GM12878 (cell line): ENCODE results near the gene EHBP1L1. TPM values are rescaled to one million over a fixed set of nuclear protein-coding genes. Genes with fewer than 3 reads are reported as not detected.

Experiments used
- CBFB ChIP-seq: IDR thresholded peaks from 2 replicates; pipeline ENCODE4 v1.6.1; 2016; ENCODE audit warnings: antibody characterized with exemption, low read depth
- CREB1 ChIP-seq: IDR thresholded peaks from 2 replicates; pipeline ENCODE4 v1.6.1; 2012; ENCODE audit warnings: low read depth, mild to moderate bottlenecking, inconsistent platforms
- CREM ChIP-seq: IDR thresholded peaks from 2 replicates; pipeline ENCODE4 v1.6.1; 2014; ENCODE audit warnings: antibody characterized with exemption, low read depth
- EGR1 ChIP-seq, 2 experiments: IDR thresholded peaks; 1 replicate in 1 of 2; 2 replicates in 1 of 2; pipeline ENCODE4 v1.6.1; 2011 to 2012; ENCODE audit warnings: low read depth in 2 of 2, low read length in 2 of 2, borderline replicate concordance in 1 of 2, mild to moderate bottlenecking in 1 of 2, moderate library complexity in 1 of 2
- HDGF ChIP-seq: fragments of 450-650 bp; IDR thresholded peaks from 2 replicates; pipeline ENCODE4 v1.6.1; 2016; ENCODE audit warnings: antibody characterized with exemption
- JUND ChIP-seq: IDR thresholded peaks from 2 replicates; pipeline ENCODE4 v1.6.1; 2012; ENCODE audit warnings: low read depth, mild to moderate bottlenecking, low read length, improper control_type of control experiment, moderate library complexity
- KAT2A ChIP-seq: conservative IDR thresholded peaks from 2 replicates; pipeline ENCODE4 v1.6.1; 2011; ENCODE audit warnings: low read depth, low read length; ENCODE audit not compliant: control insufficient read depth
- MTA2 ChIP-seq: fragments of 450-650 bp; IDR thresholded peaks from 2 replicates; pipeline ENCODE4 v1.6.1; 2016; ENCODE audit warnings: low read depth, mild to moderate bottlenecking, moderate library complexity
- MYB ChIP-seq: fragments of 150-350 bp; IDR thresholded peaks from 2 replicates; pipeline ENCODE4 v1.6.1; 2014; ENCODE audit warnings: mild to moderate bottlenecking, low read depth, low read length, borderline replicate concordance
- RUNX3 ChIP-seq: IDR thresholded peaks from 2 replicates; pipeline ENCODE4 v1.6.1; 2012; ENCODE audit warnings: low read length, inconsistent platforms
- SIN3A ChIP-seq: IDR thresholded peaks from 2 replicates; pipeline ENCODE4 v1.6.1; 2012; ENCODE audit warnings: low read depth, low read length, improper control_type of control experiment
- SMC3 ChIP-seq: IDR thresholded peaks from 2 replicates; pipeline ENCODE4 v1.6.1; 2011; ENCODE audit warnings: low read length, improper control_type of control experiment, borderline replicate concordance
- SP1 ChIP-seq: IDR thresholded peaks from one replicate; pipeline ENCODE4 v1.6.1; 2011; ENCODE audit warnings: low read depth, low read length
- SREBF2 ChIP-seq: IDR thresholded peaks from 2 replicates; pipeline ENCODE4 v1.6.1; 2012; ENCODE audit warnings: mild to moderate bottlenecking, low read length
- TAF1 ChIP-seq: IDR thresholded peaks from 2 replicates; pipeline ENCODE4 v1.6.1; 2011; ENCODE audit warnings: mild to moderate bottlenecking, low read depth, low read length, borderline replicate concordance
- TBL1XR1 ChIP-seq: IDR thresholded peaks from 2 replicates; pipeline ENCODE4 v1.6.1; 2012; ENCODE audit warnings: low read depth, low read length, improper control_type of control experiment
- TCF12 ChIP-seq: IDR thresholded peaks from 2 replicates; pipeline ENCODE4 v1.6.1; 2011; ENCODE audit warnings: low read depth, mild to moderate bottlenecking, low read length
- YY1 ChIP-seq: IDR thresholded peaks from 2 replicates; pipeline ENCODE4 v1.6.1; 2011; ENCODE audit warnings: low read depth, mild to moderate bottlenecking, low read length
- polyA plus RNA-seq, 11 experiments: library from polyadenylated mRNA; depleted of rRNA in 4 of 11; unstranded in 6 of 11; stranded (reverse) in 5 of 11; fragments of >200 nt; fragmentation: Nextera tagmentation in 4 of 11; fragmentation: Illumina TruSeq in 1 of 11; extraction: Ambion mirVana in 4 of 11; extraction: Trizol in 1 of 11; gene quantifications; 1 replicate in 1 of 11; 2 replicates in 10 of 11; pipeline versions ENCODE4 v1.2.1 to v1.2.3, GENCODE V29; 2011 to 2016; ENCODE audit warnings: inconsistent platforms in 2 of 11, missing spikeins in 2 of 11, low read depth in 1 of 11
- total RNA-seq, 4 experiments: library from RNA; depleted of rRNA in 3 of 4; stranded (reverse); fragments of >200 nt in 3 of 4; fragmentation: Illumina TruSeq in 1 of 4; extraction: Trizol in 1 of 4; gene quantifications; 2 replicates each; pipeline versions ENCODE4 v1.2.1 to v1.2.3, GENCODE V29; 2013 to 2021
- TF ChIP-seq, protein P1 (sequence below): fragments of 450-650 bp; IDR thresholded peaks from 2 replicates; pipeline ENCODE4 v1.6.1; 2016; ENCODE audit warnings: mild to moderate bottlenecking
- TF ChIP-seq, protein P2 (sequence below): fragments of 450-650 bp; IDR thresholded peaks from 2 replicates; pipeline ENCODE4 v1.6.1; 2017; ENCODE audit warnings: low read depth, mild to moderate bottlenecking, moderate library complexity
- TF ChIP-seq, protein P3 (sequence below): fragments of 450-650 bp; IDR thresholded peaks from 2 replicates; pipeline ENCODE4 v1.6.1; 2016; ENCODE audit warnings: mild to moderate bottlenecking, moderate library complexity, borderline replicate concordance

EHBP1L1 gene
- total and polyA plus RNA-seq, 10 of the 15 experiments (the other 5 are each of a cell fraction or from before 2014, with no cell fraction given) = 0.06 to 99.4 (median 32.7) TPM

DNA sequence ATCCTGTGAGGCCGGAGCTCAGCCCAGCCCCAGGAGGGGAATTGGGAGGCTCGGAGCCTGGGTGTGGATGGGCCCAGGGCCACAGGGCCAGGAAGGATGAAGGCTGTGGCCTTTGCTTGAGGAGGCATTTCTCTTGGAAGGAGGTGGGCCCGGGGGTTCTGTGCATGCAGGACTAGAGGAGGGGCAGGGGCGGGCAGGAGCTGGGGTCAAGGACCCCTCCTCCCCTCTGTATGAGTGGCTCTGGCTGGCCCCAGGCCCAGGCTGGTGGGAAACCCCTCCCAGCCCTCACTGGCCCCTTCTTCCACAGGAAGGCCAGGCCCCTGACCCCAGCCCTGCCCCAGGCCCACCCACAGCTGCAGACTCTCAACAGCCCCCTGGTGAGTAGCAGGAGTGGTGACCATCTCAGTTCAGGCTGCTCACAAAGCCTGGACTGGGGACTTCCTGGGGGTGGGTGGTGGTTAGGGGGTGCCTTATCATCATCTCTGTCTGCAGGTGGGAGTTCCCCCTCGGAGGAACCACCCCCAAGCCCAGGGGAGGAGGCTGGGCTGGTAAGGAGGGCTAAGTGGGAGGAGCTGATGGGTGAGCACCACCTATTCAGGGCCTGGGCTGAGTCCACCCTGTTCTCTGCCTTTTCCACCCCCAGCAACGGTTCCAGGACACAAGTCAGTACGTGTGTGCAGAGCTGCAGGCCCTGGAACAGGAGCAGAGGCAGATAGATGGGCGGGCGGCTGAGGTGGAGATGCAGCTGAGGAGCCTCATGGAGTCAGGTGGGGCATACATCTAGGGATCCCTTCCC is 13.8 kb downstream of the EHBP1L1 start (continued):
- TF ChIP-seq, protein P1, sequence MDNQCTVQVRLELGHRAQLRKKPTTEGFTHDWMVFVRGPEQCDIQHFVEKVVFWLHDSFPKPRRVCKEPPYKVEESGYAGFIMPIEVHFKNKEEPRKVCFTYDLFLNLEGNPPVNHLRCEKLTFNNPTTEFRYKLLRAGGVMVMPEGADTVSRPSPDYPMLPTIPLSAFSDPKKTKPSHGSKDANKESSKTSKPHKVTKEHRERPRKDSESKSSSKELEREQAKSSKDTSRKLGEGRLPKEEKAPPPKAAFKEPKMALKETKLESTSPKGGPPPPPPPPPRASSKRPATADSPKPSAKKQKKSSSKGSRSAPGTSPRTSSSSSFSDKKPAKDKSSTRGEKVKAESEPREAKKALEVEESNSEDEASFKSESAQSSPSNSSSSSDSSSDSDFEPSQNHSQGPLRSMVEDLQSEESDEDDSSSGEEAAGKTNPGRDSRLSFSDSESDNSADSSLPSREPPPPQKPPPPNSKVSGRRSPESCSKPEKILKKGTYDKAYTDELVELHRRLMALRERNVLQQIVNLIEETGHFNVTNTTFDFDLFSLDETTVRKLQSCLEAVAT = 0 out of 2 replicates have a peak, but pooled peaks have one; percentile 15
- TF ChIP-seq SIN3A = 0 out of 2 replicates have a peak, but pooled peaks have one; percentile 35
- peak; percentile 61; the same call in 1 of the 2 replicates for TF ChIP-seq CREM
- TF ChIP-seq EGR1 (IDR thresholded peaks at IDR 0.05; ENCODE audit: borderline replicate concordance in 1 of 2, low read depth in 2 of 2, low read length in 2 of 2) = peak in 1 of 2 experiments; percentile 67; a peak in 1 of 3 replicates
- no peak for TF ChIP-seq SREBF2
- TF ChIP-seq, protein P2, sequence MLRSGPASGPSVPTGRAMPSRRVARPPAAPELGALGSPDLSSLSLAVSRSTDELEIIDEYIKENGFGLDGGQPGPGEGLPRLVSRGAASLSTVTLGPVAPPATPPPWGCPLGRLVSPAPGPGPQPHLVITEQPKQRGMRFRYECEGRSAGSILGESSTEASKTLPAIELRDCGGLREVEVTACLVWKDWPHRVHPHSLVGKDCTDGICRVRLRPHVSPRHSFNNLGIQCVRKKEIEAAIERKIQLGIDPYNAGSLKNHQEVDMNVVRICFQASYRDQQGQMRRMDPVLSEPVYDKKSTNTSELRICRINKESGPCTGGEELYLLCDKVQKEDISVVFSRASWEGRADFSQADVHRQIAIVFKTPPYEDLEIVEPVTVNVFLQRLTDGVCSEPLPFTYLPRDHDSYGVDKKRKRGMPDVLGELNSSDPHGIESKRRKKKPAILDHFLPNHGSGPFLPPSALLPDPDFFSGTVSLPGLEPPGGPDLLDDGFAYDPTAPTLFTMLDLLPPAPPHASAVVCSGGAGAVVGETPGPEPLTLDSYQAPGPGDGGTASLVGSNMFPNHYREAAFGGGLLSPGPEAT = 0 out of 2 replicates have a peak, but pooled peaks have one; percentile 20
- peak; percentile 76; the same call in 1 of the 2 replicates for TF ChIP-seq CBFB
- 0 out of 2 replicates have a peak, but pooled peaks have one; percentile 39 for TF ChIP-seq YY1
- no peak for TF ChIP-seq TAF1
- TF ChIP-seq TCF12 = 0 out of 2 replicates have a peak, but pooled peaks have one; percentile 24
- peak; percentile 27; the same call in 1 of the 2 replicates for TF ChIP-seq MTA2
- peak; percentile 64 for TF ChIP-seq SP1
- TF ChIP-seq JUND = 0 out of 2 replicates have a peak, but pooled peaks have one; percentile 10
- TF ChIP-seq, protein P3, sequence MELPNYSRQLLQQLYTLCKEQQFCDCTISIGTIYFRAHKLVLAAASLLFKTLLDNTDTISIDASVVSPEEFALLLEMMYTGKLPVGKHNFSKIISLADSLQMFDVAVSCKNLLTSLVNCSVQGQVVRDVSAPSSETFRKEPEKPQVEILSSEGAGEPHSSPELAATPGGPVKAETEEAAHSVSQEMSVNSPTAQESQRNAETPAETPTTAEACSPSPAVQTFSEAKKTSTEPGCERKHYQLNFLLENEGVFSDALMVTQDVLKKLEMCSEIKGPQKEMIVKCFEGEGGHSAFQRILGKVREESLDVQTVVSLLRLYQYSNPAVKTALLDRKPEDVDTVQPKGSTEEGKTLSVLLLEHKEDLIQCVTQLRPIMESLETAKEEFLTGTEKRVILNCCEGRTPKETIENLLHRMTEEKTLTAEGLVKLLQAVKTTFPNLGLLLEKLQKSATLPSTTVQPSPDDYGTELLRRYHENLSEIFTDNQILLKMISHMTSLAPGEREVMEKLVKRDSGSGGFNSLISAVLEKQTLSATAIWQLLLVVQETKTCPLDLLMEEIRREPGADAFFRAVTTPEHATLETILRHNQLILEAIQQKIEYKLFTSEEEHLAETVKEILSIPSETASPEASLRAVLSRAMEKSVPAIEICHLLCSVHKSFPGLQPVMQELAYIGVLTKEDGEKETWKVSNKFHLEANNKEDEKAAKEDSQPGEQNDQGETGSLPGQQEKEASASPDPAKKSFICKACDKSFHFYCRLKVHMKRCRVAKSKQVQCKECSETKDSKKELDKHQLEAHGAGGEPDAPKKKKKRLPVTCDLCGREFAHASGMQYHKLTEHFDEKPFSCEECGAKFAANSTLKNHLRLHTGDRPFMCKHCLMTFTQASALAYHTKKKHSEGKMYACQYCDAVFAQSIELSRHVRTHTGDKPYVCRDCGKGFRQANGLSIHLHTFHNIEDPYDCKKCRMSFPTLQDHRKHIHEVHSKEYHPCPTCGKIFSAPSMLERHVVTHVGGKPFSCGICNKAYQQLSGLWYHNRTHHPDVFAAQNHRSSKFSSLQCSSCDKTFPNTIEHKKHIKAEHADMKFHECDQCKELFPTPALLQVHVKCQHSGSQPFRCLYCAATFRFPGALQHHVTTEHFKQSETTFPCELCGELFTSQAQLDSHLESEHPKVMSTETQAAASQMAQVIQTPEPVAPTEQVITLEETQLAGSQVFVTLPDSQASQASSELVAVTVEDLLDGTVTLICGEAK = no peak
- 0 out of 2 replicates have a peak, but pooled peaks have one; percentile 38 for TF ChIP-seq CREB1
- peak; percentile 92 for TF ChIP-seq RUNX3
- no peak for TF ChIP-seq MYB
- TF ChIP-seq TBL1XR1 = peak; percentile 67; the same call in 1 of the 2 replicates
- TF ChIP-seq HDGF = peak; percentile 89
- 0 out of 2 replicates have a peak, but pooled peaks have one; percentile 5 for TF ChIP-seq SMC3
- TF ChIP-seq KAT2A = no peak
